DMS79 (cell line): ENCODE measurements around the gene ACOX3.

ENCODE experiments used
- DNase-seq: peaks from one replicate; lab custom pipeline; 2025; lab: John Stamatoyannopoulos, UW

ACOX3 gene

GRCh38 chr4:8404791-8405515 is 35.6 kb downstream of the ACOX3 start:
- no peak for DNase-seq

DNA sequence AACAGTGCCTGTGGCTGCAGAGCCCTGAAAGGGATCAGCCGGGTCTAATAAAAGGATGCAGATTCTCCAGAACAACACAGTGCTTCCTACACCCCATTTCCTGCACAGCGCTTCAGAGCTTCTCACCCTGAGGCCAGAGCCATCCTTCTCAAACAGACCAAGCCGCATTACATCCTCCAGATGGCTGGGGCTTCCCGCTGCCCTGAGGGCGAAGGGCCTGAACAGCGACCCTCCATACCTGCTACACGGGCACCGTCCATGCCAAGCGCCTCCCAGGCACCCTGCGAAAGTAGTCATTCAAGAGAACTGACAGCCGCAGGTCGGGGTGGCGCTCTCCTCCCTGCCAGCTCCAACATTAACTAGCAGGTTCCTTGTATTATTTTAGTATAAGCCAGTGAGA is 36.5 kb downstream of the ACOX3 start:
- DNase-seq = no peak

GRCh38 chr4:8403173-8403753 is 37.3 kb downstream of the ACOX3 start:
- no peak for DNase-seq

- no peak for DNase-seq
These were observed 37.9 kb downstream of the ACOX3 start for GRCh38 chr4:8402640-8403039.

DNA sequence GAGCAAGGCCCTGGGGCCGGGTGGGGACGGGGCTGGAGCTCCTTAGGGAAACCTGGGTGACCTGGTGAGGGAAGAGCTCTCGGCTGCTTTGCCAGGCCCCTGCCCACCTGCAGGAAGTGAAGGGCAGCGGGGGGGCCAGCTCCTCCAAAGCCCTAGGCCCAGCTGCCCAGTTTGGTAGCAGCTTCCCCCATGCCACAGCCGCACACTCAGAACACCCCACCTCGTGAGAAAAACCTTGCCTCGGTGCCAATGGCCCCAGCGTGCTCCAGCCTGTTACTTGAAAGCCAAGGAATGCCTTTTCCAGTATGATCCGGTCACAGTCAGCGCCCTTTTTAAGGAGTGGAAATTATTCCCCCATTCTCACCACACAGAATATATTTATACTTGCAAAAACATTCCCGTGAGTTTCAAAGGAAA is 38.3 kb downstream of the ACOX3 start:
- no peak for DNase-seq

DNA sequence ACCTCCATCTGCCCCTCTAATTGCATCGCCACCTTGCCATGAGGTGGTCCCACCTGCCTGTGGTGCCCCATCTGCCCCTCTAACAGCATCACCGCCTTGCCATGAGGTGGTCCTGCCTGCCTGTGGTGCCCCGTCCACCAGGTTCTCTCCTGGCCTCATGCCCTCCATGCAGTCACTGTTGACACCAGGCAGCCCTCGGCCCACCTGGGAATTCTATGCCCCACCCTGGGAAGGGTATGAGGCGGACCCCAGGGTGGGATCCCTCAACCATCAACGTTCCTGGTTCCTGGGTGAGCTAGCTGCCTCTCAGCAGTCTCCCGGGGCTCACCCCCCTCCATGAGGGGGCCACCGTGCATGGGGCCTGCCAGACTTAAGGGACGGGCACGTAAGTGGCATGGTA is 38.9 kb downstream of the ACOX3 start:
- no peak for DNase-seq

DNA sequence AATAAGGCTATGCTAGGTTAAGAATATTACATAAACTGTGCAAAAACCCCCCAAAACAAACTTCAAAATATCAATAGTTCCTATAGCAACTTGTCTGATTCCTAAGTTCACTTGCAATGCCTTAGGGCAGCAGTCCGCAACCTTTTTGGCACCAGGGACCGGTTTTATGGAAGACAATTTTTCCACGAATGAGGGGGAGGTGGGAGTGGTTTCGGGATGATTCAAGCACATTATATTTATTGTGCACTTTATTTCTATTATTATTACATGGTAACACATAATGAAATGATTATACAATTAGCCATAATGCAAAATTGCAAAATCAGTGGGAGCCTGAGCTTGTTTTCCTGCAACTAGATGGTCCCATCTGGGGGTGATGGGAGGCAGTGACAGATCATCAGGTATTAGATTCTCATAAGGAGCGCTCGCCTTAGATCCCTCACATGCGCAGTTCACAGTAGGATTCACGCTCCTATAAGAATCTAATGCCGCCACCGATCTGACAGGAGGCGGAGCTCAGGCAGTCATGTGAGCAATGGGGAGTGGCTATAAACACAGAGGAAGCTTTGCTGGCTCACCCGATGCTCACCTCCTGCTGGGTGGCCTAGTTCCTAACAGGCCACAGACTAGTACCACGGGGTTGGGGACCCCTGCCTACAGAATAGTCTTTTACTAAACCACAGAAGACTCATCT is 39.7 kb downstream of the ACOX3 start:
- DNase-seq = no peak

DNA sequence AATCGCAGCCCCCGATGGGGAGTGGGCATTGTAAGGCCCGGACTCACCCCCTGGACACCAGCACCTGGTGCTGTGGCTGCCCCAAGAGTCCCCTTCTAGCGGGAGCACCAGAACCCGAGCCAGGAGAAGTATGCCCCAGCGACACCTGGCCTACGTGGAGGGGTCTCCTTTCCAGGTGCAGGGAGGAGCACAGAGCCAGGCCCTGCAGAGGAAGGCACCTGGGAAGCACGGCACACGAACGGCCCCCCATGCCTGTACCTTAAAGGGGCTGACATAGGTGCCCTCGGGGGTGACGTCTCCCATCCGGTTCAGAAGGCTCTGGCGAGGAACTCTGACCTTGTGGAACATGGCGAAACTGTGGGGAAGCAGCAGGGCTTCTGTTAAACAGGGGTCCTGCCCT is 41.2 kb downstream of the ACOX3 start:
- DNase-seq = no peak

- no peak for DNase-seq
These were observed 42.2 kb downstream of the ACOX3 start for GRCh38 chr4:8398347-8398746.

GRCh38 chr4:8396762-8397406 is 43.6 kb downstream of the ACOX3 start:
- no peak for DNase-seq

- DNase-seq = no peak
These were observed 44.8 kb downstream of the ACOX3 start for GRCh38 chr4:8395504-8396296.

GRCh38 chr4:8394806-8395205 is 45.7 kb downstream of the ACOX3 start:
- DNase-seq = no peak

- peak; percentile 19 for DNase-seq
These were observed 46.4 kb downstream of the ACOX3 start for GRCh38 chr4:8394061-8394519.

DNA sequence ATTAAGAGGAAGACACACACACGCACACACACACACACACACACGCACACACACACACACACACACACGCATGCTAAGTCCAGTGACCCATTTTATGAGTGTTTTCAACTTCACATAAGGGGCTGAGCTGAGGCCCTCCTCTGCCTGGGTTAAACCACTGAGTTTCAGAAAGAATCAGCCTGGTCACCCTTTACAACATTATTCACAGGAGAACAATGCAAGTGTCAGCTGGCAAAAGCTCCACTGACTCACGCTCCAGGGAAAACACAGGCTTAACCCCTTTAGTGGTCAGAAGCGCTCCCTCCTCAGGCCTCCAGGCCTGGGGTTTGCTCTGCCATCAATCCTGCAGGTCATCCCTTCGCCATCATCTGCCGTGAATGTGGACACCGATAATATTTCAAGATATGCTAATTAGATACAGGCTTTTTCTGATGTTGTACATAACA is 46.9 kb downstream of the ACOX3 start:
- DNase-seq = no peak

DNA sequence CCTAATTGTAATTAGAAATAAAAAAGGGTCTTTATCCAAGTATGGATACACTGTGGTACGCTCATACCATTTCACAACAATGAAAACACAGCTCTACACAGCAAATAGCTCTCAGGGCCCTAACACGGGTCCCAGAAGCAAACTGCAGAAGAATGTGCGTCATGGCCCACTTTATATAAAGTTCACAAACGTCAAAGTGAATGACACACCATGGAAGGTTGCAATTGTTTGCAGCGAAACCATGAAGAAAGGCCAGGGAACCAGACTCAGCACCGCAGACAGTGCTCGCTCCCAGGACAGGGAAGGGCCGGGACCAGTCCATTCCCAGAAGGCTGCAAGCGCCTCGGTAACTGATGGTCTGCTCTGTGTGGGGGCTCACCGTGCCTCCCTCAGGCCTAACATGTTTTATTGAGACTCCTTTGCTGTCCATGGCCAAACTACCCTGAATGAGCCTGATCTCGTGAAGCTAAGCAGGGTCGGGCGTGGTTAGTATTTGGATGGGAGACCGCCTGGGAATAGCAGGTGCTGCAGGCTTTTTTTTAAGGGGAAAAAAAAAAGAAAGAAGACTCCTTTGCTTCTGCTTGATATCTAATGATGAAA is 47.8 kb downstream of the ACOX3 start:
- peak; percentile 14 for DNase-seq

- no peak for DNase-seq
These were observed 48.6 kb downstream of the ACOX3 start for GRCh38 chr4:8391972-8392371.

DNA sequence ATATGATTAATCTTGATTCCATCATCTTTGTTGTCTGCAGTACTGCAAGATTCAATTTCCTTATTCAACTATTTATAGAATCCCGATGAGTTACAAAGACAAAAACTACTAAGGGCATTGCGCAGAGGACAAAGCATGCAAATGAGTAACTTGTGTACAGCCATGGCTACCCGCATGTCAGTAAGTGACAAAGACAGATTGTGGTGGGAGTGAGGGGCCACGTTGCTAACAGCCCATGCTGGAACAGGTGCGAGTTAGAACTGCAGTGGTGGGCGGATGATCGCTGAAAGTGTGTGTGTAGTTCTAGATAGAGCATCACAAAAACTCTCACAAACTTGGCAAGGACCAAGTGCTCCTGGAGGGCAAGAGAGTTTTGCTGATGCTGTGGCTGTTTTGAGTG is 49.5 kb downstream of the ACOX3 start:
- no peak for DNase-seq

- no peak for DNase-seq
These were observed 49.9 kb downstream of the ACOX3 start for GRCh38 chr4:8390577-8390976.

GRCh38 chr4:8388528-8388870 is 52.0 kb downstream of the ACOX3 start:
- no peak for DNase-seq

DNA sequence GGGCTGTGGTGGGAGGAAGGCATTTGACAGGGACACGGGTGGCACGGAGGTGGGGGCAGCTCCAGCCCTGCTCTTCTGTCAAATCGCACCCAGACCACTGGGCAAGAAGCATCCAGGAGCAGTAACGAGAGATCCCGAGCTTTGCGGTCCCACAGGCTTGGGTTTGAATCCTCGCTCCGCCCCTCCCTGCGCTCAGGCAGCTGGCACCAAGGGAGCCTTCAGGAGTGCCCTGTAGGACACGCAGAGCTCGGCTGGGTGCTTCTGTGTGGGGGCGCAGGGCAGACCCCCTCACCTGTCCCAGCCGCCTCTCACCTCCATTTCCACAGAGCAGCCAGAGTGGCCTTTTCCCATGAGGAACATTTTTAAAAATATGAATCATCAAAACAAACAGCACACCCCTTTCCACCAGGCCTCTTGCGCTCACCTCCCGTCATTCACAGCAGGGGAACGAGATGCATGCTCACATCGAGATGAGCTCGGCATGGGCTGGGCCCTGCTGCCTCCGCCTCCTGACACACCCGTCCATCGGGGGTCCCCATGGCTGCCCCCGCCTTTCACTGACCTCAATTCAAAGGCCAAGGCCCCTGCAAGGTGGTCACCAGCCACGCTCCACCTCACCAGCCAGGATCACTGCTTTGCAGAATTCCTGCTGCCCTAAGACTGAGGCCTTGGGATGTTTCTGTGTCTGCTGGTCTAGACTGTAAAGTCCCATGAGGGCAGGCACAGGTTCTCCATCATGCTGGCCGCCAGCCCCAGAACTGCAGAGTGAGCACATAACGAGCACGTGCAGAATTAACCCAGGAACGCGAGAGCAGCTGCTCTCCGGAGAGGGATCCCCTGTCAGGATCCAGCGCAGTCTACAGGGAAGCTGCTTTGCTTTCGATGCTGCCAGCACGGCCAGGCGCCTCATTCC is 52.7 kb downstream of the ACOX3 start:
- no peak for DNase-seq

GRCh38 chr4:8387194-8387593 is 53.3 kb downstream of the ACOX3 start:
- DNase-seq = no peak
